ENCODE results near the gene NDUFAF7.
"Not testable (repeated sequence)": the region's sequence is repeated elsewhere in the genome, so short reads cannot be mapped to it uniquely, and the experiment has no call there.

Gene NDUFAF7, protein sequence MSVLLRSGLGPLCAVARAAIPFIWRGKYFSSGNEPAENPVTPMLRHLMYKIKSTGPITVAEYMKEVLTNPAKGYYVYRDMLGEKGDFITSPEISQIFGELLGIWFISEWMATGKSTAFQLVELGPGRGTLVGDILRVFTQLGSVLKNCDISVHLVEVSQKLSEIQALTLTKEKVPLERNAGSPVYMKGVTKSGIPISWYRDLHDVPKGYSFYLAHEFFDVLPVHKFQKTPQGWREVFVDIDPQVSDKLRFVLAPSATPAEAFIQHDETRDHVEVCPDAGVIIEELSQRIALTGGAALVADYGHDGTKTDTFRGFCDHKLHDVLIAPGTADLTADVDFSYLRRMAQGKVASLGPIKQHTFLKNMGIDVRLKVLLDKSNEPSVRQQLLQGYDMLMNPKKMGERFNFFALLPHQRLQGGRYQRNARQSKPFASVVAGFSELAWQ

GRCh38 chr2:37231241-37232130, at the start of gene NDUFAF7, which contains the start of gene CEBPZ:
Gene NDUFAF7, plus strand, starts transcription at chr2:37231658. Its CDS starts 48 bp downstream, at chr2:37231706.
Gene CEBPZ, minus strand, starts transcription at chr2:37231596. Its CDS starts 29 bp downstream, at chr2:37231567.
- Histone ChIP-seq H3K9me3 (ENCODE audit: control insufficient read depth, low read length) (no peaks in the 10 kb centered on the region), H3K27me3 (replicated peaks; ENCODE audit: control insufficient read depth, insufficient read depth, low read length) (no peaks in the 10 kb centered on the region), H3K36me3 (ENCODE audit: control insufficient read depth, insufficient read depth, low read length, severe bottlenecking) (peaks cover 22% of the 10 kb centered on the region), H3K4me3 (ENCODE audit: low read length) (peak within 1 kb of the TSS; percentile 94), H3K9ac (ENCODE audit: low read length) (peak within 1 kb of the TSS; percentile 97), H3K4me1 (ENCODE audit: control insufficient read depth, insufficient read depth, low read length) (peaks cover 26% of the 10 kb centered on the region)
- DNase-seq (ENCODE audit: low read depth): peak; percentile 98

DNA sequence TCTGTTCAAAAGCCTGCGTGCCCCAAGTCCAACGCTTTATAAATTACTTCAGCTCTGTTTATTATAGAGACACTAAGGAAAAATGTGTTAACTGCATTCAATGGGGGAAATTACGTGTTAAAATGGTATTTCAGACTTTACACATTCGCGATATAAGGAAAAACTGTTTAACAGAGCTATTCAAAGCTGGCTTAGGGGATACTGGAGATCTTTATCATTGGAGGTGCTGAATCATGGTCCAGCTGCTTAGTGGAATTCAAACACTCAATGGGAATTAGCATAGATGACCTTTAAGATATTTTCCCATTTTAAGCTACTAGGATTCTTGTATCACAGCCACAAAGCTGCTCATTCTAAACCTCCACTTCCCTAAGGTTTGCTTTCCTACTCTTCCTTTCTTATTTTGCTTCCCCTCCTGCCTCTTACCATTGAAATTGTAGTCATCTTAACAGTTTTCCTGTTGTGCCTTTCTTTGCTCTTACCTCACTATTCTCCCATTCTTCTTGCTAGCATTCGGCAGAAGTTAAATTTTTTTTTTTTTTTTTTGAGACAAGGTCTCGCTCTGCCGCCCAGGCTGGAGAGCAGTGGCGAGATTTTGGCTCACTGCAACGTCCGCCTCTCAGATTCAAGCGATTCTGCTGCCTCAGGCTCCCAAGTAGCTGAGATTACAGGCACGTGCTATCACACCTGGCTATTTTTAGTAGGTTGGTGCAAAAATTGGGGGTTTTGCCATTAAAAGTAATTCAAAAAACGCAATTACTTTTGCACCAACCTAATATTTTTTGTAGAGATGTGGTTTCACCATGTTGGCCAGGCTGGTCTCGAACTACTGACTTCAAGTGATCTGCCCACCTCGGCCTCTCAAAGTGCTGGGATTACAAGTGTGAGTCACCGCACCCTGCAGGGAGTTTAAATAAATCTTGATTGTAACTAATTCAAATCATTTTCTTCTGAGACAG, 49.5 kb upstream of the NDUFAF7 start:
- no peaks in the 10 kb centered on the region for H3K36me3 ChIP-seq (ENCODE audit: control insufficient read depth, insufficient read depth, low read length, severe bottlenecking)
- peak; percentile 36 for DNase-seq (ENCODE audit: low read depth)
- no peaks in the 10 kb centered on the region for H3K9me3 ChIP-seq (ENCODE audit: control insufficient read depth, low read length)
- no peak overlapping the region for H3K9ac ChIP-seq (ENCODE audit: low read length)
- no peak overlapping the region for H3K4me3 ChIP-seq (ENCODE audit: low read length)
- H3K4me1 ChIP-seq (ENCODE audit: control insufficient read depth, insufficient read depth, low read length): peaks cover 12% of the 10 kb centered on the region
- no peaks in the 10 kb centered on the region for H3K27me3 ChIP-seq (replicated peaks; ENCODE audit: control insufficient read depth, insufficient read depth, low read length)

DNA sequence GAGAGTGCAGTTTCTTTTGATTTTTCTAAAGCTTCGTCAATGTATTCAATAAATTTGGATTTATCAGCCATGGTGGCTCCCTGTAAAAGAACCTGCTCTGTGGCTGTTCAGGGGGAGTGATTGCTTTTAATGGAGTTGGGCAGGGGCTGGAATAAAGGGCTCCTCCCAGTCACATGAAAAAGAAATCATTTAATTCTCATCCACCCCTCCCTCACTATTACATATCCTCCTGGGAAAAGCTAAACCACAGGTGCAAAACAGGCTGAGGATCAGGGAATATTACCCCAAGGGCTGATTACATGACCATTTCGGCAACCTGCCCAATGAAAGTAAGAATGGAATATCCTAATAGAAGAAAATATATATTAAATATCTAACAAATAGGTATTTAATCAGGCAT, 42.9 kb upstream of the NDUFAF7 start, which contains the start of gene SULT6B1:
Gene SULT6B1, minus strand, starts transcription at position 101 of the 400 bp plus-strand sequence. Its CDS starts 30 bp downstream, at position 71.
- no peaks in the 10 kb centered on the region for H3K9me3 ChIP-seq (ENCODE audit: control insufficient read depth, low read length)
- peaks cover 17% of the 10 kb centered on the region for H3K4me1 ChIP-seq (ENCODE audit: control insufficient read depth, insufficient read depth, low read length)
- H3K4me3 ChIP-seq (ENCODE audit: low read length): no peak within 1 kb of the TSS
- DNase-seq (ENCODE audit: low read depth): no peak
- no peaks in the 10 kb centered on the region for H3K36me3 ChIP-seq (ENCODE audit: control insufficient read depth, insufficient read depth, low read length, severe bottlenecking)
- no peak within 1 kb of the TSS for H3K9ac ChIP-seq (ENCODE audit: low read length)
- H3K27me3 ChIP-seq (replicated peaks; ENCODE audit: control insufficient read depth, insufficient read depth, low read length): no peaks in the 10 kb centered on the region

- peak; percentile 73 for DNase-seq (ENCODE audit: low read depth)
- H3K36me3 ChIP-seq (ENCODE audit: control insufficient read depth, insufficient read depth, low read length, severe bottlenecking): no peaks in the 10 kb centered on the region
- H3K27me3 ChIP-seq (replicated peaks; ENCODE audit: control insufficient read depth, insufficient read depth, low read length): no peaks in the 10 kb centered on the region
These were observed 41.9 kb upstream of the NDUFAF7 start for GRCh38 chr2:37189452-37190153.

DNA sequence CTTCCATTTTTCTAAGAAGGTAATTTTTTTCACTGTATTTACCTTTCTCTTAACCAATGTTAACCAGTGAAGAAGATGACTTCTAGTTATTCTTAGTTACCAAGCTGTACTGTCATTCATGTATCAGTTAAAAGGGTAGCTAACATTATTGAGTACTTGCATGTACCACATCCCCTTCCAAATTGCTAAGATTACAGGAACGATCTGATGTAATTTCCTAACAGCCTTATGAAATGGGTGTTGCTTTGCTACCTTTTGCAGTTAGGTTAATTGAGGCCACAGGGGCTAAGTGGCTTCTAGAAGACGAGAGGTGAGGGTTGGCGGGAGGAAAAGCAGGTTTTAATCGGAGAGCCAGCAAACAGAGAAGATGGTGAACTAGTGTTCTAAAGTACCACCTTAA, 41.2 kb upstream of the NDUFAF7 start:
- Histone ChIP-seq H3K27me3 (replicated peaks; ENCODE audit: control insufficient read depth, insufficient read depth, low read length) (no peaks in the 10 kb centered on the region), H3K4me1 (ENCODE audit: control insufficient read depth, insufficient read depth, low read length) (peaks cover 17% of the 10 kb centered on the region), H3K4me3 (ENCODE audit: low read length) (no peak overlapping the region), H3K9ac (ENCODE audit: low read length) (no peak overlapping the region), H3K36me3 (ENCODE audit: control insufficient read depth, insufficient read depth, low read length, severe bottlenecking) (no peaks in the 10 kb centered on the region), H3K9me3 (ENCODE audit: control insufficient read depth, low read length) (no peaks in the 10 kb centered on the region)
- DNase-seq (ENCODE audit: low read depth): no peak

More at GRCh38 chr2:37189452-37190153, 41.9 kb upstream of the NDUFAF7 start:
- Histone ChIP-seq H3K4me1 (ENCODE audit: control insufficient read depth, insufficient read depth, low read length) (peaks cover 17% of the 10 kb centered on the region), H3K9ac (ENCODE audit: low read length) (no peak overlapping the region), H3K9me3 (ENCODE audit: control insufficient read depth, low read length) (no peaks in the 10 kb centered on the region), H3K4me3 (ENCODE audit: low read length) (no peak overlapping the region)

GRCh38 chr2:37191253-37191652, 40.2 kb upstream of the NDUFAF7 start:
- Histone ChIP-seq H3K27me3 (replicated peaks; ENCODE audit: control insufficient read depth, insufficient read depth, low read length) (no peaks in the 10 kb centered on the region), H3K4me3 (ENCODE audit: low read length) (no peak overlapping the region), H3K36me3 (ENCODE audit: control insufficient read depth, insufficient read depth, low read length, severe bottlenecking) (no peaks in the 10 kb centered on the region), H3K4me1 (ENCODE audit: control insufficient read depth, insufficient read depth, low read length) (peaks cover 17% of the 10 kb centered on the region), H3K9ac (ENCODE audit: low read length) (no peak overlapping the region), H3K9me3 (ENCODE audit: control insufficient read depth, low read length) (no peaks in the 10 kb centered on the region)
- no peak for DNase-seq (ENCODE audit: low read depth)

GRCh38 chr2:37191747-37192146, 39.7 kb upstream of the NDUFAF7 start:
- H3K9ac ChIP-seq (ENCODE audit: low read length): no peak overlapping the region

GRCh38 chr2:37192551-37192950, 38.9 kb upstream of the NDUFAF7 start:
- no peaks in the 10 kb centered on the region for H3K9me3 ChIP-seq (ENCODE audit: control insufficient read depth, low read length)
- peaks cover 23% of the 10 kb centered on the region for H3K4me1 ChIP-seq (ENCODE audit: control insufficient read depth, insufficient read depth, low read length)
- DNase-seq (ENCODE audit: low read depth): no peak
- no peak overlapping the region for H3K4me3 ChIP-seq (ENCODE audit: low read length)
- H3K9ac ChIP-seq (ENCODE audit: low read length): no peak overlapping the region
- no peaks in the 10 kb centered on the region for H3K36me3 ChIP-seq (ENCODE audit: control insufficient read depth, insufficient read depth, low read length, severe bottlenecking)
- no peaks in the 10 kb centered on the region for H3K27me3 ChIP-seq (replicated peaks; ENCODE audit: control insufficient read depth, insufficient read depth, low read length)

More at GRCh38 chr2:37191747-37192146, 39.7 kb upstream of the NDUFAF7 start:
- Histone ChIP-seq H3K36me3 (ENCODE audit: control insufficient read depth, insufficient read depth, low read length, severe bottlenecking) (no peaks in the 10 kb centered on the region), H3K9me3 (ENCODE audit: control insufficient read depth, low read length) (no peaks in the 10 kb centered on the region), H3K4me3 (ENCODE audit: low read length) (no peak overlapping the region), H3K27me3 (replicated peaks; ENCODE audit: control insufficient read depth, insufficient read depth, low read length) (no peaks in the 10 kb centered on the region), H3K4me1 (ENCODE audit: control insufficient read depth, insufficient read depth, low read length) (peaks cover 17% of the 10 kb centered on the region)
- DNase-seq (ENCODE audit: low read depth): no peak

DNA sequence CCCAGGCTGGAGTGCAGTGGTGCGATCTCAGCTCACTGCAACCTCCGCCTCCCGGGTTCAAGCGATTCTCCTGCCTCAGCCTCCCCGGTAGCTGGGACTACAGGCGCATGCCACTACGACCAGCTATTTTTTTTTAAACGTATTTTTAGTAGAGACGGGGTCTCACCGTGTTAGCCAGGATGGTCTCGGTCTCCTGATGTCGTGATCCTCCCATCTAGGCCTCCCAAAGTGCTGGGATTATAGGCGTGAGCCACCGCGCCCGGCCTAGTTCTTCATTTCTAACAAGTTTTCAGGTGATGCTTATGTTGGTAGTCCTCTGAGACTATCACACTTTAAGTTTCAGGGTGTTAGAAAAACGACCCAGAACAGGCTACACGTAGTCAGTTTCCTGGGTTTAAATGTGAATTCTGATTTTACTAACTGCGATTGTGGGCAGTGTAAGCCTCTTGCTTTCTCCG, 35.6 kb upstream of the NDUFAF7 start:
- Histone ChIP-seq H3K36me3 (ENCODE audit: control insufficient read depth, insufficient read depth, low read length, severe bottlenecking) (peaks cover 20% of the 10 kb centered on the region), H3K4me3 (ENCODE audit: low read length) (peak overlapping the region; percentile 90), H3K9ac (ENCODE audit: low read length) (peak overlapping the region; percentile 91), H3K4me1 (ENCODE audit: control insufficient read depth, insufficient read depth, low read length) (peaks cover 12% of the 10 kb centered on the region)
- DNase-seq (ENCODE audit: low read depth); H3K27me3 ChIP-seq (replicated peaks; ENCODE audit: control insufficient read depth, insufficient read depth, low read length); H3K9me3 ChIP-seq (ENCODE audit: control insufficient read depth, low read length): not testable (repeated sequence)
